ENCODE data around the gene BACH2. TPM values are rescaled to one million over a fixed set of nuclear protein-coding genes. Genes with fewer than 3 reads are reported as not detected.
A peak's percentile ranks its signal among the peaks of the same experiment; 100 is the strongest.

BACH2 gene
- total and polyA plus RNA-seq, 2 experiments from 2014 or later: under 0.01 TPM; not detected in 1

DNA sequence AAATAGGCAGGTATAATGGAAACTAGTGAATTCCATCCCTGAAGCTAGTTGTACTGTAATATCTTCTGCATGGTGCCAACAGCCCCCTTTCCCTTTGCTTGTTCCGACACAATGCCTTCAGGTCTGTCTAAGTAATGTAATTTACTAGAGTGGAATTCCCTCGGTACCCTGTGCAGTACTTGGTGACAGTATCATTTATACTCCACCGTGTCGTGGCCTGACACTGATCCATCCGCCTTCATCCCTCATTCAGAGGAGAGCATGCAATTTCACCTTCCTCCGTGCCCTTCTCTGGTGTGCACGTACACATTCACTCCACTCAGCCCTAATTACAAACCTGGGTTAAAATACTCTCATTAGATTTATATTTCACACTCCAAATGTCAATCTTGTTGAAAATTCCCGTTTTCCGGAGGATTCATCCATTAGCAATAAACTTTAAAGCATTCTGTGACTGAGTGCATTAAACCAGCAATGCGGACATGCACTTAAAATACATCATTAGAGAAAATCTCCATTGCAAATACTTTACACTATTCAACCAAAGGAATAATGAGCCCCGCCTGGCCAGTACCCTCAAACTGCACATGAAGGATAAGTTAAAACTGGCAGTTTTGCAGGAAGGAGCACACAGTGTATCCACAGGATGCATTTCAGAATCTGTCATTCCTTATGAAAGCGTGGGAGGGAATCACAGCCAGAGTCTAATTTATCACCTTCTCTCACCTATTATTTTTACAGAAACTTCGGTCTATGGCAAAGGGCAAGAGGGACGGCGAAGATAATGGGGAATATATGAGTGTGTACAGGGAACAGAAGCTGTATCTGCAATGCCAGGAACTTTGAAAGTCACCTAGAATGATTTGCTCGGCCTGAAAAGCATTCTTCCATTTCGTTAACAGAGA is 219.9 kb downstream of the BACH2 start:
- H2AFZ ChIP-seq: no peak overlapping the region
- no peaks in the 10 kb centered on the region for H3K27me3 ChIP-seq (replicated peaks; ENCODE audit: insufficient read depth)
- H3K79me2 ChIP-seq (ENCODE audit: insufficient read depth): no peaks in the 10 kb centered on the region
- 85 to 89% methylated on average over 17 of the region's 17 CpGs for WGBS, 2 experiments (ENCODE audit: low coverage in 1 of 2, low lambda C conversion rate in 2 of 2, missing lambda C conversion rate in 2 of 2)
- no peaks in the 10 kb centered on the region for H3K36me3 ChIP-seq (ENCODE audit: low read depth)
- H3K9ac ChIP-seq: no peak overlapping the region
- H3K4me1 ChIP-seq (ENCODE audit: insufficient read depth): no peaks in the 10 kb centered on the region
- H4K20me1 ChIP-seq (ENCODE audit: insufficient read depth): no peaks in the 10 kb centered on the region
- no peaks in the 10 kb centered on the region for H3K9me2 ChIP-seq (ENCODE audit: insufficient read depth)
- no peak overlapping the region for H3K4me2 ChIP-seq (ENCODE audit: unreplicated experiment)
- no peaks in the 10 kb centered on the region for H3F3A ChIP-seq (ENCODE audit: insufficient read depth)
- TF ChIP-seq EZH2 (IDR thresholded peaks at IDR 0.05; ENCODE audit: insufficient read depth, poor library complexity, severe bottlenecking) (no peak), EZH2phosphoT487 (IDR thresholded peaks at IDR 0.05; ENCODE audit: insufficient read depth, low read depth) (no peak)
- no peak overlapping the region for H3K27ac ChIP-seq
- H3K9me3 ChIP-seq (ENCODE audit: low read depth): no peaks in the 10 kb centered on the region
- in situ Hi-C loops (cut with MboI): no loop called here
- H3K4me3 ChIP-seq: no peak overlapping the region
- no peak for DNase-seq

GRCh38 chr6:90074161-90074850 is 222.3 kb downstream of the BACH2 start:
- no peak overlapping the region for H3K27ac ChIP-seq
- no peaks in the 10 kb centered on the region for H3K79me2 ChIP-seq (ENCODE audit: insufficient read depth)
- H3K4me2 ChIP-seq (ENCODE audit: unreplicated experiment): no peak overlapping the region
- DNase-seq: peak; percentile 24
- in situ Hi-C loops (cut with MboI): no loop called here
- H3K4me1 ChIP-seq (ENCODE audit: insufficient read depth): no peaks in the 10 kb centered on the region
- H3K9me2 ChIP-seq (ENCODE audit: insufficient read depth): no peaks in the 10 kb centered on the region
- H3K36me3 ChIP-seq (ENCODE audit: low read depth): no peaks in the 10 kb centered on the region
- H3K27me3 ChIP-seq (replicated peaks; ENCODE audit: insufficient read depth): no peaks in the 10 kb centered on the region
- H2AFZ ChIP-seq: no peak overlapping the region
- no peak overlapping the region for H3K4me3 ChIP-seq
- no peak overlapping the region for H3K9ac ChIP-seq
- no peaks in the 10 kb centered on the region for H3K9me3 ChIP-seq (ENCODE audit: low read depth)
- H4K20me1 ChIP-seq (ENCODE audit: insufficient read depth): no peaks in the 10 kb centered on the region
- WGBS, 2 experiments (ENCODE audit: low coverage in 1 of 2, low lambda C conversion rate in 2 of 2, missing lambda C conversion rate in 2 of 2): 92 to 93% methylated on average over 6 of the region's 6 CpGs
- TF ChIP-seq EZH2phosphoT487 (IDR thresholded peaks at IDR 0.05; ENCODE audit: insufficient read depth, low read depth): no peak
- TF ChIP-seq EZH2 (IDR thresholded peaks at IDR 0.05; ENCODE audit: insufficient read depth, poor library complexity, severe bottlenecking): no peak
- no peaks in the 10 kb centered on the region for H3F3A ChIP-seq (ENCODE audit: insufficient read depth)

- H3K27ac ChIP-seq: no peak overlapping the region
- no peaks in the 10 kb centered on the region for H3K36me3 ChIP-seq (ENCODE audit: low read depth)
- 77% methylated on average over 11 of the region's 11 CpGs for WGBS, 2 experiments (ENCODE audit: low coverage in 1 of 2, low lambda C conversion rate in 2 of 2, missing lambda C conversion rate in 2 of 2)
- no peak overlapping the region for H3K9ac ChIP-seq
- peaks cover 8% of the 10 kb centered on the region for H3K4me1 ChIP-seq (ENCODE audit: insufficient read depth)
- TF ChIP-seq EZH2 (IDR thresholded peaks at IDR 0.05; ENCODE audit: insufficient read depth, poor library complexity, severe bottlenecking) (no peak), EZH2phosphoT487 (IDR thresholded peaks at IDR 0.05; ENCODE audit: insufficient read depth, low read depth) (no peak)
- no peak overlapping the region for H2AFZ ChIP-seq
- no peak for DNase-seq
- no peak overlapping the region for H3K4me2 ChIP-seq (ENCODE audit: unreplicated experiment)
- H3K4me3 ChIP-seq: no peak overlapping the region
- in situ Hi-C loops (cut with MboI): no loop called here
- no peaks in the 10 kb centered on the region for H3K9me2 ChIP-seq (ENCODE audit: insufficient read depth)
- H3K9me3 ChIP-seq (ENCODE audit: low read depth): no peaks in the 10 kb centered on the region
- H3K79me2 ChIP-seq (ENCODE audit: insufficient read depth): no peaks in the 10 kb centered on the region
- no peaks in the 10 kb centered on the region for H4K20me1 ChIP-seq (ENCODE audit: insufficient read depth)
- H3K27me3 ChIP-seq (replicated peaks; ENCODE audit: insufficient read depth): no peaks in the 10 kb centered on the region
- H3F3A ChIP-seq (ENCODE audit: insufficient read depth): no peaks in the 10 kb centered on the region
Measured at GRCh38 chr6:90072935-90073464, 223.6 kb downstream of the BACH2 start.

DNA sequence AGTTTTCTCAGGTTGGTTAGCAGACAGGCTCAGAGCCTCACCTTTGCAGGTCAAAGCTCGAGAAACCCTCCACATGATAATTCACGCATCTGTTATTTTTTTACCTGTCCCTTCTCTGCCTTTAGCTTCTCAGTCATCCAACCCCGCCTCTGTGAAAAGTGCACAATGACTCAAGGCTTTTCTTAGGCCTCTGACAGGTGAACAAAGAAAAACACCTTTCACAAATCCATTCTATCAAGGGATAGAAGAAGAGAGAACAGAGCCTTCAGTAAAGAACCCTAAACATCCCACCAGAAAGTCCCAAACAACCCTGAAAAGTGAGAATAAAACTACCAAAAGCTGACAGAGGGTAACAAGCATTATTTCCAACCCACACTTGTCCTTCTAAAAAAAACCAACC is 224.1 kb downstream of the BACH2 start:
- H3K79me2 ChIP-seq (ENCODE audit: insufficient read depth): no peaks in the 10 kb centered on the region
- H4K20me1 ChIP-seq (ENCODE audit: insufficient read depth): no peaks in the 10 kb centered on the region
- 85 to 90% methylated on average over 3 of the region's 3 CpGs for WGBS, 2 experiments (ENCODE audit: low coverage in 1 of 2, low lambda C conversion rate in 2 of 2, missing lambda C conversion rate in 2 of 2)
- in situ Hi-C loops (cut with MboI): no loop called here
- no peaks in the 10 kb centered on the region for H3F3A ChIP-seq (ENCODE audit: insufficient read depth)
- H3K27ac ChIP-seq: no peak overlapping the region
- H3K4me1 ChIP-seq (ENCODE audit: insufficient read depth): peaks cover 10% of the 10 kb centered on the region
- no peak for DNase-seq
- TF ChIP-seq EZH2phosphoT487 (IDR thresholded peaks at IDR 0.05; ENCODE audit: insufficient read depth, low read depth) (no peak), EZH2 (IDR thresholded peaks at IDR 0.05; ENCODE audit: insufficient read depth, poor library complexity, severe bottlenecking) (no peak)
- H3K9ac ChIP-seq: no peak overlapping the region
- H3K27me3 ChIP-seq (replicated peaks; ENCODE audit: insufficient read depth): no peaks in the 10 kb centered on the region
- no peaks in the 10 kb centered on the region for H3K9me2 ChIP-seq (ENCODE audit: insufficient read depth)
- H3K4me2 ChIP-seq (ENCODE audit: unreplicated experiment): no peak overlapping the region
- no peak overlapping the region for H2AFZ ChIP-seq
- no peaks in the 10 kb centered on the region for H3K9me3 ChIP-seq (ENCODE audit: low read depth)
- H3K4me3 ChIP-seq: no peak overlapping the region
- no peaks in the 10 kb centered on the region for H3K36me3 ChIP-seq (ENCODE audit: low read depth)

All from GM23248 (cell line).